Measurements from ENCODE around the gene DGKZ.
"Not testable (repeated sequence)": the region's sequence is repeated elsewhere in the genome, so short reads cannot be mapped to it uniquely, and the experiment has no call there.

DNA sequence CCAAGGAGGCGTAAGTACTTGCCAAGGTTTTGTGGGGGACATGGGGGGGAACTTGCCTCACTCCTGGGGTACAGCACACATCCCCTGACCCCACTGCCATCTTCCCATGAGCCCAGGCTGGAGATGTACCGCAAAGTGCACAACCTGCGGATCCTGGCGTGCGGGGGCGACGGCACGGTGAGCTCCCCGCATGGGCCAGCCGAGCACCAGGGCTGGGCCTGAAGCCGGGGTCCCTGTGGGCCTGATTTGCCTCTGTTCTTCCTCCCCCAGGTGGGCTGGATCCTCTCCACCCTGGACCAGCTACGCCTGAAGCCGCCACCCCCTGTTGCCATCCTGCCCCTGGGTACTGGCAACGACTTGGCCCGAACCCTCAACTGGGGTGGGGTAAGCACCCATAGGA is 25.2 kb downstream of the DGKZ start:
- TF ChIP-seq CTCF (IDR thresholded peaks at IDR 0.05; ENCODE audit: insufficient read depth, low read length); POLR2AphosphoS5 (IDR thresholded peaks at IDR 0.05; ENCODE audit: low read depth); SPI1 (IDR thresholded peaks at IDR 0.05; ENCODE audit: borderline replicate concordance, low read depth); GABPA (IDR thresholded peaks at IDR 0.05; ENCODE audit: low read depth): not testable (repeated sequence)
- TF ChIP-seq, protein P1, sequence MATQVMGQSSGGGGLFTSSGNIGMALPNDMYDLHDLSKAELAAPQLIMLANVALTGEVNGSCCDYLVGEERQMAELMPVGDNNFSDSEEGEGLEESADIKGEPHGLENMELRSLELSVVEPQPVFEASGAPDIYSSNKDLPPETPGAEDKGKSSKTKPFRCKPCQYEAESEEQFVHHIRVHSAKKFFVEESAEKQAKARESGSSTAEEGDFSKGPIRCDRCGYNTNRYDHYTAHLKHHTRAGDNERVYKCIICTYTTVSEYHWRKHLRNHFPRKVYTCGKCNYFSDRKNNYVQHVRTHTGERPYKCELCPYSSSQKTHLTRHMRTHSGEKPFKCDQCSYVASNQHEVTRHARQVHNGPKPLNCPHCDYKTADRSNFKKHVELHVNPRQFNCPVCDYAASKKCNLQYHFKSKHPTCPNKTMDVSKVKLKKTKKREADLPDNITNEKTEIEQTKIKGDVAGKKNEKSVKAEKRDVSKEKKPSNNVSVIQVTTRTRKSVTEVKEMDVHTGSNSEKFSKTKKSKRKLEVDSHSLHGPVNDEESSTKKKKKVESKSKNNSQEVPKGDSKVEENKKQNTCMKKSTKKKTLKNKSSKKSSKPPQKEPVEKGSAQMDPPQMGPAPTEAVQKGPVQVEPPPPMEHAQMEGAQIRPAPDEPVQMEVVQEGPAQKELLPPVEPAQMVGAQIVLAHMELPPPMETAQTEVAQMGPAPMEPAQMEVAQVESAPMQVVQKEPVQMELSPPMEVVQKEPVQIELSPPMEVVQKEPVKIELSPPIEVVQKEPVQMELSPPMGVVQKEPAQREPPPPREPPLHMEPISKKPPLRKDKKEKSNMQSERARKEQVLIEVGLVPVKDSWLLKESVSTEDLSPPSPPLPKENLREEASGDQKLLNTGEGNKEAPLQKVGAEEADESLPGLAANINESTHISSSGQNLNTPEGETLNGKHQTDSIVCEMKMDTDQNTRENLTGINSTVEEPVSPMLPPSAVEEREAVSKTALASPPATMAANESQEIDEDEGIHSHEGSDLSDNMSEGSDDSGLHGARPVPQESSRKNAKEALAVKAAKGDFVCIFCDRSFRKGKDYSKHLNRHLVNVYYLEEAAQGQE (IDR thresholded peaks at IDR 0.05; ENCODE audit: insufficient replicate concordance, low read depth): not testable (repeated sequence)

Measured in HL-60 (cell line).